ENCODE results near the gene GPR87.

DNA sequence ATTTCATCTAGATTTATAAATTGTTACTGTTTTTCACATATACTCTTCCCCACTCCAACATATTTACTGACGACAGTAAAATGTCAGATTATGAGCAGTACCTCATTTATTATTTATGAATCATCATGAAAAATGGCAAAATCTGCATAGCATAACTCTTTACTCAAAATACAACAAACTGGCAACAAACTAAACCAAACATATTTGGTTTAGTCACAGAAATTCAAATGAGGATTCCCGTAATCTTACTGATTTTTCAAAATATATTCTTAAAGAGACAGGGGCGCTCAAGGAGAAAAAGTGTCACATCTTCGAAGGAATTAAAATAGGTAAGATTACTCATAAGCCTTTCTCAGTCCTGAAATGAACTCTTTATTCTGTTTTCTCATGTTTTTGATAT is 3.0 kb upstream of the GPR87 start:
- TF ChIP-seq CTCF (IDR thresholded peaks at IDR 0.05) (no peak), POLR2A (IDR thresholded peaks at IDR 0.05) (no peak), EP300 (IDR thresholded peaks at IDR 0.05) (no peak), POLR2AphosphoS5 (IDR thresholded peaks at IDR 0.05) (no peak)
